Fibroblast of pulmonary artery (primary cell): Measurements from ENCODE around the gene LARP4B.

ENCODE experiments used
- DNase-seq: peaks from one replicate; pipeline ENCODE4 v3.0.0-alpha.2; 2010; ENCODE audit warnings: low read depth
- H3K4me3 ChIP-seq: replicated peaks from 2 replicates; pipeline ENCODE4 v1.5.1; 2011; ENCODE audit warnings: low read depth, mild to moderate bottlenecking, control low read depth, low read length, moderate library complexity
- TF ChIP-seq, protein P1 (sequence below): IDR thresholded peaks from 2 replicates; pipeline ENCODE4 v1.5.1; 2011; ENCODE audit warnings: mild to moderate bottlenecking, control low read depth, low read length, inconsistent platforms; ENCODE audit errors: missing control alignments

The LARP4B gene

GRCh38 chr10:767211-767610, 164.3 kb downstream of the LARP4B start:
- TF ChIP-seq, protein P1, sequence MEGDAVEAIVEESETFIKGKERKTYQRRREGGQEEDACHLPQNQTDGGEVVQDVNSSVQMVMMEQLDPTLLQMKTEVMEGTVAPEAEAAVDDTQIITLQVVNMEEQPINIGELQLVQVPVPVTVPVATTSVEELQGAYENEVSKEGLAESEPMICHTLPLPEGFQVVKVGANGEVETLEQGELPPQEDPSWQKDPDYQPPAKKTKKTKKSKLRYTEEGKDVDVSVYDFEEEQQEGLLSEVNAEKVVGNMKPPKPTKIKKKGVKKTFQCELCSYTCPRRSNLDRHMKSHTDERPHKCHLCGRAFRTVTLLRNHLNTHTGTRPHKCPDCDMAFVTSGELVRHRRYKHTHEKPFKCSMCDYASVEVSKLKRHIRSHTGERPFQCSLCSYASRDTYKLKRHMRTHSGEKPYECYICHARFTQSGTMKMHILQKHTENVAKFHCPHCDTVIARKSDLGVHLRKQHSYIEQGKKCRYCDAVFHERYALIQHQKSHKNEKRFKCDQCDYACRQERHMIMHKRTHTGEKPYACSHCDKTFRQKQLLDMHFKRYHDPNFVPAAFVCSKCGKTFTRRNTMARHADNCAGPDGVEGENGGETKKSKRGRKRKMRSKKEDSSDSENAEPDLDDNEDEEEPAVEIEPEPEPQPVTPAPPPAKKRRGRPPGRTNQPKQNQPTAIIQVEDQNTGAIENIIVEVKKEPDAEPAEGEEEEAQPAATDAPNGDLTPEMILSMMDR, result no peak
- H3K4me3 ChIP-seq, result no peak overlapping the region
- no peak for DNase-seq

GRCh38 chr10:761376-761775, 170.1 kb downstream of the LARP4B start:
- DNase-seq, result no peak
- TF ChIP-seq, protein P1, result no peak
- H3K4me3 ChIP-seq, result no peak overlapping the region

- no peak overlapping the region for H3K4me3 ChIP-seq
- no peak for DNase-seq
- TF ChIP-seq, protein P1, result no peak
These were observed 170.9 kb downstream of the LARP4B start for GRCh38 chr10:760622-761021.

DNA sequence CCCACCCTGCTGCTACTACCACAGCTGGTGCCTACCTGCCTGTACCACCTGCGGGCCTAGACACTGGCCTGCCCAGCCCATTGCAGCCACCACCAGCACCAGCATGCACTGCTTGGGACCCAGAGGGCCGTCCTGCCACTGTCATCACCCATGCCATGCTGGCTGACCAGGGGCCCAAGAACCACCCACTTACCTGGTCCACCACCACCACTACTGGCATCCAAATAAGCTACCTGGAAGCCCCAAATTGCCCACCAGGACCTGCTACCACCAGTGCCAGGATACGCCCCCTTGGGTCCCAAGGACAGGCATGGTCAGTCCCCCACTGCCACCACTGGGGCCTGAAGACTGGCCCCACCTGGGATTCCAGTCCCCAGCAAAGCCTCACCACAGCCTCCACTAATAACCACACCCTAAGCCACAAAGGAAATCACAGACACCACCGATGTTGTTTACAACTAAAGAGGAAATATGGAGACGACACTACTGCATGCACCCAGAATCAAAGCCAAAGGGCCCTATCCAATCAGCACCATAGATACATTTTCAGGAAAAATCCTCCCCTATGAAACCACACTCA, 171.5 kb downstream of the LARP4B start:
- H3K4me3 ChIP-seq, result no peak overlapping the region
- TF ChIP-seq, protein P1, result no peak
- no peak for DNase-seq
